PFSK-1 (cell line): ENCODE measurements around the gene GPC6.

Source experiments
- POLR2AphosphoS5 ChIP-seq: IDR thresholded peaks from 2 replicates; pipeline ENCODE4 v1.6.1; 2012; ENCODE audit warnings: low read depth, mild to moderate bottlenecking, control low read depth, low read length, moderate library complexity
- SIN3A ChIP-seq: IDR thresholded peaks from 2 replicates; pipeline ENCODE4 v1.6.1; 2012; ENCODE audit warnings: mild to moderate bottlenecking, low read length, moderate library complexity, borderline replicate concordance; ENCODE audit not compliant: insufficient read depth
- TAF1 ChIP-seq: IDR thresholded peaks from 2 replicates; pipeline ENCODE4 v1.6.1; 2012; ENCODE audit warnings: low read length, control low read depth, borderline replicate concordance; ENCODE audit not compliant: insufficient read depth

GRCh38 chr13:94267581-94268366, 1041.2 kb downstream of the GPC6 start:
- no peak for TF ChIP-seq TAF1
- TF ChIP-seq POLR2AphosphoS5 = no peak
- TF ChIP-seq SIN3A = no peak
